Natural killer cell treated with Interleukin-12 subunit alpha and Interleukin-12 subunit beta and Interleukin-15 and Interleukin-18, amount 100 ng/mL, for 72 hours (primary cell): ENCODE data around the gene AFF3. TPM values are rescaled to one million over a fixed set of nuclear protein-coding genes. Genes with fewer than 3 reads are reported as not detected.

Source experiments
- ATAC-seq, 2 donors: fragments of 150-1000 bp; cut with Tn5 transposase in 1 of 2; sonication (Bioruptor Pico), chemical (Tn5 transposase) in 1 of 2; 2 replicates each; pipeline ENCODE4 v1.10.0; 2021
- DNase-seq: peaks from one replicate; pipeline ENCODE4 v3.0.0; 2022; ENCODE audit warnings: low spot score
- H3K27ac Mint-ChIP-seq, 2 donors: 1 replicate in 1 of 2; 2 replicates in 1 of 2; pipeline ENCODE4 v1.8.0; 2022; ENCODE audit warnings: mixed read lengths in 2 of 2, mild to moderate bottlenecking in 1 of 2, moderate library complexity in 1 of 2
- H3K27me3 Mint-ChIP-seq, 2 donors: 1 replicate in 1 of 2; 2 replicates in 1 of 2; pipeline ENCODE4 v1.8.0; 2022; ENCODE audit warnings: mixed read lengths in 2 of 2
- H3K36me3 Mint-ChIP-seq: one replicate; pipeline ENCODE4 v1.8.0; 2022; ENCODE audit warnings: mixed read lengths
- H3K4me1 Mint-ChIP-seq, 2 donors: 1 replicate in 1 of 2; 2 replicates in 1 of 2; pipeline ENCODE4 v1.8.0; 2022; ENCODE audit warnings: low read depth in 2 of 2, mixed read lengths in 2 of 2, mild to moderate bottlenecking in 1 of 2
- H3K4me3 Mint-ChIP-seq: one replicate; pipeline ENCODE4 v1.8.0; 2022; ENCODE audit warnings: mixed read lengths
- H3K9me3 Mint-ChIP-seq: 2 replicates; pipeline ENCODE4 v1.8.0; 2022; ENCODE audit warnings: mixed read lengths
- total RNA-seq, 2 donors: library from RNA; stranded (reverse); gene quantifications; one replicate each; pipeline ENCODE4 v1.2.3, GENCODE V29; 2022

AFF3 gene
- total RNA-seq, 2 donors from 2014 or later: 1.5 TPM; not detected in 1

DNA sequence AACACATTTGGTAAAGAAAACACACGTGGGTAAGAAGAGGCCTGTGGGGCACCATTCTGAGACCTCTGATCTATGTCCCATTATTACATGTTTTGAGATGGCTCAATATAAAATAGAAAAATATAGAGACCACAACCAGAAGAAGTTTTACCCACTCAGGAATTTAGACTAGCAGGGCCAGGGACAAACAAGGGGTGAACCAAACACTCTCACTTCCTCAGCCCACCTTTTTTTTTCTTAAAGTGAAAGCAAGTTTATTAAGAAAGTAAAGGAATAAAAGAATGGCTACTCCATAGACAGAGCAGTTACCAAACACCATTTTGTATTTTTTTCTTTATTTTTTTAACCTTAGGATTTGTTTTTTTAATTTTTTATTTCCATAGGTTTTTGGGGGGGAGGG is 533.5 kb downstream of the AFF3 start:
- peaks cover 3 to 27% of the 10 kb centered on the region in 2 donors for H3K27me3 Mint-ChIP-seq
- H3K36me3 Mint-ChIP-seq: no peaks in the 10 kb centered on the region
- ATAC-seq (no peak), DNase-seq (no peak)
- no peaks in the 10 kb centered on the region for H3K9me3 Mint-ChIP-seq
- H3K4me1 Mint-ChIP-seq: no peaks in the 10 kb centered on the region
- no peak overlapping the region for H3K4me3 Mint-ChIP-seq
- H3K27ac Mint-ChIP-seq: no peak overlapping the region

GRCh38 chr2:99607861-99608491 is 534.4 kb downstream of the AFF3 start:
- Mint-ChIP-seq H3K4me3 (no peak overlapping the region), H3K4me1 (no peaks in the 10 kb centered on the region), H3K27me3 (peaks cover 3 to 28% of the 10 kb centered on the region in 2 donors), H3K9me3 (no peaks in the 10 kb centered on the region), H3K27ac (no peak overlapping the region), H3K36me3 (no peaks in the 10 kb centered on the region)
- ATAC-seq (no peak), DNase-seq (no peak)

- no peak overlapping the region for H3K27ac Mint-ChIP-seq
- H3K4me3 Mint-ChIP-seq: no peak overlapping the region
- peaks cover 3 to 24% of the 10 kb centered on the region in 2 donors for H3K27me3 Mint-ChIP-seq
- ATAC-seq: peak in 1 of 2 donors; percentile 33
- H3K36me3 Mint-ChIP-seq: no peaks in the 10 kb centered on the region
- DNase-seq: no peak
- H3K4me1 Mint-ChIP-seq: no peaks in the 10 kb centered on the region
- no peaks in the 10 kb centered on the region for H3K9me3 Mint-ChIP-seq
Observed at GRCh38 chr2:99607454-99607853, 534.9 kb downstream of the AFF3 start.

DNA sequence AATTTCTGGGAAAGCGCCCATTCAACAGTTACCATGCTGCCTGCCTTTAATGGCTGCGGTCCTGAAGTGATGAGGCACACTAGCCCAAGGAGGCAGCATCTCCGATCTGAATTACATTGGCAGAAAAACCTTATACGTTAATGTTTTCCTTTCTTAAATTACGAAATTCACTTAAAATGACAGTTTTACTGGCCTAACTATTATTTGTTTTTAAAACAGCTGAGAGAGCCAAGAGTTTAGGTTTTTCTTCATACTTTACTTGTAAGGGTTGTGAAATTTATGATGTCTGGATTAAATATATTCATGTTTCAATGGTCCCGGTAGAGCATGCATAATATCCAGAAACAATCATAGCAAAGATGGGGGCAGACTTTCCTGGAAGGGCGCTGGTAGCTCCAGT is 537.4 kb downstream of the AFF3 start:
- H3K4me3 Mint-ChIP-seq: no peak overlapping the region
- peaks cover 3 to 14% of the 10 kb centered on the region in 2 donors for H3K27me3 Mint-ChIP-seq
- no peak overlapping the region for H3K27ac Mint-ChIP-seq
- DNase-seq (no peak), ATAC-seq (no peak)
- no peaks in the 10 kb centered on the region for H3K4me1 Mint-ChIP-seq
- no peaks in the 10 kb centered on the region for H3K36me3 Mint-ChIP-seq
- H3K9me3 Mint-ChIP-seq: no peaks in the 10 kb centered on the region

GRCh38 chr2:99602476-99602875 is 539.9 kb downstream of the AFF3 start:
- Mint-ChIP-seq H3K27me3 (peaks cover 0 to 15% of the 10 kb centered on the region in 2 donors), H3K9me3 (no peaks in the 10 kb centered on the region), H3K4me3 (no peak overlapping the region), H3K4me1 (no peaks in the 10 kb centered on the region), H3K36me3 (no peaks in the 10 kb centered on the region), H3K27ac (no peak overlapping the region)
- DNase-seq: no peak
- no peak for ATAC-seq

DNA sequence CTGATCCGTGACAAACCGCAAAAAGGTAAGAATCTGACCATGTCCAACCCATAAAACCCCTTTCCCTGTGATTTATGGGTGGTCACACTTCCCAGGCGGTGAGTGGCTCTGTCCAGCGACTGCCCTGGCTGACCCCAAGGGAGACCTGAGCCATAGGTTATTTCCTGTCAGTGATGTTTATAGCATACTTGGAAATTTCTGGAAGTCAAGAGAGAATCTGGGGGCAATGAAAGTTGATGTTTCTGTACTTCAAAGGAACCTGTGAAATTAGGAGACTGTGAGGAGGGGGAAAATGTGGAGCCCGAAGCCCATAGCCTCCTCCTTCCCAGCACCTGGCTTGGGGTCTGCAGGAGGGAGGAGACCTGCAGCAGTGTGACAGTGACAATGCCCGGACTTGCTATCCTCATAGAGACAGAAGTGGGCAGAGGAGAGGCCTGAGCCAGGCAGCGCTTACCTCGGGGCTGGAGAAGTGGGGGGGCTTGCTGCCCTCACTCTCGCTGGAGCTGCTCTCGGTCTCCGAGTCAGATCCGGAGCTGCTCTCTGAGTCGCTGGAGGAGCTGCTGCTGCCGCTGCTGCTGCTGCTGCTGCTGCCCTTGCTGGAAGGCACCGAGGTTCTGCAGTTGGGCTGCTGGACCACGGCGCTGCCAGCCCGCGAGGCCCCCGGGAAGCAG is 541.3 kb downstream of the AFF3 start:
- Mint-ChIP-seq H3K4me1 (no peaks in the 10 kb centered on the region), H3K36me3 (no peaks in the 10 kb centered on the region), H3K9me3 (no peaks in the 10 kb centered on the region), H3K4me3 (no peak overlapping the region), H3K27me3 (peaks cover 0 to 15% of the 10 kb centered on the region in 2 donors), H3K27ac (no peak overlapping the region)
- ATAC-seq: peak; percentile 31 to 45
- no peak for DNase-seq

GRCh38 chr2:99598441-99598840 is 543.9 kb downstream of the AFF3 start:
- H3K4me3 Mint-ChIP-seq: no peak overlapping the region
- DNase-seq (no peak), ATAC-seq (peak; percentile 26 to 36)
- H3K36me3 Mint-ChIP-seq: no peaks in the 10 kb centered on the region
- no peaks in the 10 kb centered on the region for H3K4me1 Mint-ChIP-seq
- H3K27ac Mint-ChIP-seq: no peak overlapping the region
- H3K9me3 Mint-ChIP-seq: no peaks in the 10 kb centered on the region
- H3K27me3 Mint-ChIP-seq: peaks cover 0 to 7% of the 10 kb centered on the region in 2 donors

GRCh38 chr2:99597616-99598015 is 544.8 kb downstream of the AFF3 start:
- no peaks in the 10 kb centered on the region for H3K9me3 Mint-ChIP-seq
- no peak for ATAC-seq
- peaks cover 0 to 7% of the 10 kb centered on the region in 2 donors for H3K27me3 Mint-ChIP-seq
- no peaks in the 10 kb centered on the region for H3K36me3 Mint-ChIP-seq
- H3K4me1 Mint-ChIP-seq: no peaks in the 10 kb centered on the region
- DNase-seq: no peak
- no peak overlapping the region for H3K27ac Mint-ChIP-seq
- no peak overlapping the region for H3K4me3 Mint-ChIP-seq

DNA sequence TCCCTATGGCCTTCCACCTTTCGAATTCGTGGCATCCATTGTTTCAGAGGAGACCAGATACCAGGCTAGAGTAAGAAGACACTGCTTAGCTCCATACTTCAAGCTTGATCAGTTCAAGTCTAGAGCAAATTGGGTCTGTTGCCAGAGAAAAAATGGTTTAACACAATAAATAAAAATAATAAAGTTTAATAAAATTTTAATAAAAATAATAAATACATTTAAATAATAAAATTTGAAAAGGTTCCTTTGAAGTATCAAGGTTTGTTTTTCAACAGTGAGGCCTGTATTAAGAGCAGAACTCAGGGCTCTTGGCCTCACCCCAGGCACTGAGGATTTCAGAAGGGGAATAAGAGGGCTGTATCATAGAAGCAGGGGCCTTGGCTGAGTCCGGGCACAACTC is 547.0 kb downstream of the AFF3 start:
- Mint-ChIP-seq H3K27ac (no peak overlapping the region), H3K4me3 (no peak overlapping the region), H3K27me3 (peaks cover 0 to 7% of the 10 kb centered on the region in 2 donors), H3K9me3 (no peaks in the 10 kb centered on the region), H3K36me3 (no peaks in the 10 kb centered on the region), H3K4me1 (no peaks in the 10 kb centered on the region)
- DNase-seq: no peak
- ATAC-seq: no peak

- Mint-ChIP-seq H3K9me3 (no peaks in the 10 kb centered on the region), H3K27me3 (no peaks in the 10 kb centered on the region), H3K27ac (no peak overlapping the region), H3K4me1 (no peaks in the 10 kb centered on the region), H3K4me3 (no peak overlapping the region), H3K36me3 (no peaks in the 10 kb centered on the region)
- ATAC-seq (peak in 1 of 2 donors; percentile 20), DNase-seq (no peak)
Observed at GRCh38 chr2:99593692-99594427, 548.5 kb downstream of the AFF3 start.

DNA sequence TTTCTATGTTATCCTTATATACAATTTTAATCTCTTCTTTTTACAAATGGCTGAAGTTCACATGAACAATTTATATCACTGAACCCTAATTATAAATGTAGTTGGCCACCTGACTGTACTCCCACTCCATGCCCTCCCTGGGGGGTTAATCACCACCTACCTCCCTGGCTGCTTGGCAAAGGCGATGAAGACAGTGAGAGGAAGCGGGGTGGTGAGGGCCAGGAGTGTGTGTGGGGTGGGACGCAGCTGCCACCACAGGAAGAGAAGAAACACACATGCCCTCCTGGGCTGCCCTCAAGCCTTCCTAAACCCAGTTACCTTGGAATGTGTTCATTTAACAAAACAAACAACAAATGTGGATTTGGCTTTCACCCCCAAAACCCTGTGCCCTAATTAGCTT is 565.6 kb downstream of the AFF3 start:
- H3K4me3 Mint-ChIP-seq: no peak overlapping the region
- no peak for ATAC-seq
- H3K36me3 Mint-ChIP-seq: no peaks in the 10 kb centered on the region
- H3K9me3 Mint-ChIP-seq: no peaks in the 10 kb centered on the region
- no peaks in the 10 kb centered on the region for H3K4me1 Mint-ChIP-seq
- no peak overlapping the region for H3K27ac Mint-ChIP-seq
- peaks cover 2 to 9% of the 10 kb centered on the region in 2 donors for H3K27me3 Mint-ChIP-seq
- DNase-seq: no peak

GRCh38 chr2:99573634-99574251 is 568.6 kb downstream of the AFF3 start:
- DNase-seq: no peak

GRCh38 chr2:99572373-99573164 is 569.8 kb downstream of the AFF3 start:
- no peaks in the 10 kb centered on the region for H3K9me3 Mint-ChIP-seq
- H3K36me3 Mint-ChIP-seq: no peaks in the 10 kb centered on the region
- no peaks in the 10 kb centered on the region for H3K4me1 Mint-ChIP-seq
- H3K4me3 Mint-ChIP-seq: no peak overlapping the region
- no peak overlapping the region for H3K27ac Mint-ChIP-seq
- ATAC-seq: no peak
- DNase-seq: no peak
- H3K27me3 Mint-ChIP-seq: peaks cover under 1 to 9% of the 10 kb centered on the region in 2 donors

More at GRCh38 chr2:99573634-99574251, 568.6 kb downstream of the AFF3 start:
- H3K36me3 Mint-ChIP-seq: no peaks in the 10 kb centered on the region
- peak in 1 of 2 donors; percentile 5 for ATAC-seq
- no peak overlapping the region for H3K4me3 Mint-ChIP-seq
- H3K27ac Mint-ChIP-seq: no peak overlapping the region
- H3K4me1 Mint-ChIP-seq: no peaks in the 10 kb centered on the region
- H3K9me3 Mint-ChIP-seq: no peaks in the 10 kb centered on the region
- H3K27me3 Mint-ChIP-seq: peaks cover 2 to 9% of the 10 kb centered on the region in 2 donors
